GM12878 (cell line): ENCODE measurements around the gene HAND2. TPM values are rescaled to one million over a fixed set of nuclear protein-coding genes. Genes with fewer than 3 reads are reported as not detected.

Source experiments
- ATAC-seq: fragments of 200-7000 bp; cut with Tn5 transposase; 3 replicates; pipeline ENCODE4 v1.9.1; 2020; ENCODE audit warnings: mild to moderate bottlenecking, moderate library complexity
- BruUV-seq: library from RNA; stranded (reverse); fragments of 400-500 nt; replicated peaks from 2 replicates; lab custom pipeline; 2021; lab: Mats Ljungman, UMichigan
- CTCF ChIA-PET: fragments of 300-600 bp; sonication (Branson Sonifier 250); formaldehyde crosslinking; extraction: SDS; loops from one replicate; lab custom pipeline; 2021; ENCODE audit warnings: inconsistent platforms; lab: Yijun Ruan, JAX
- POLR2A ChIA-PET: fragments of 350-600 bp; formaldehyde crosslinking; extraction: SDS; loops from one replicate; lab custom pipeline; 2021; ENCODE audit warnings: inconsistent platforms; lab: Charles Lee
- RAD21 ChIA-PET: fragments of 300-600 bp; sonication (Branson Sonifier 250); formaldehyde crosslinking; loops from one replicate; lab custom pipeline; 2023; ENCODE audit warnings: antibody characterized with exemption; ENCODE audit not compliant: unreplicated experiment; lab: Charles Lee
- SMC1A ChIA-PET: fragments of 300-600 bp; sonication (Branson Sonifier 250); formaldehyde crosslinking; loops from one replicate; lab custom pipeline; 2023; ENCODE audit not compliant: unreplicated experiment, uncharacterized antibody; lab: Charles Lee
- DNase-seq: peaks from one replicate; pipeline ENCODE4 v3.0.0-alpha.2; 2011; ENCODE audit warnings: low read depth, low spot score
- FAIRE-seq: peaks from 3 replicates; lab custom pipeline; 2011; peaks lifted over from hg19 to GRCh38; lab: Jason Lieb, UNC
- H2AFZ ChIP-seq: 2 replicates; pipeline ENCODE4 v1.6.0; 2011; ENCODE audit warnings: low read depth, low read length, control low read depth; ENCODE audit not compliant: control insufficient read depth
- H3K27ac ChIP-seq: 2 replicates; pipeline ENCODE4 v1.5.1; 2011; ENCODE audit warnings: control low read depth; ENCODE audit not compliant: control insufficient read depth, insufficient read depth
- H3K27me3 ChIP-seq, 2 experiments: replicated peaks in 1 of 2; 2 replicates each; pipeline versions ENCODE4 v1.6.0 to v1.6.1; 2011; ENCODE audit warnings: low read length in 1 of 2; ENCODE audit not compliant: control insufficient read depth in 2 of 2, insufficient read depth in 2 of 2
- H3K36me3 ChIP-seq, 2 experiments: 2 replicates each; pipeline ENCODE4 v1.5.1; 2011; ENCODE audit warnings: low read length in 1 of 2; ENCODE audit not compliant: control insufficient read depth in 2 of 2, insufficient read depth in 2 of 2
- H3K4me1 ChIP-seq: 2 replicates; pipeline ENCODE4 v1.6.1; 2011; ENCODE audit warnings: mild to moderate bottlenecking, low read length, moderate library complexity, mixed read lengths; ENCODE audit not compliant: control insufficient read depth, insufficient read depth
- H3K4me2 ChIP-seq: 2 replicates; pipeline ENCODE4 v1.6.0; 2011; ENCODE audit warnings: control low read depth; ENCODE audit not compliant: control insufficient read depth, insufficient read depth
- H3K4me3 ChIP-seq: fragments of 200-600 bp; sonication (generic); 2 replicates; pipeline ENCODE4 v1.5.1; 2016
- H3K79me2 ChIP-seq: 2 replicates; pipeline ENCODE4 v1.6.0; 2011; ENCODE audit warnings: low read length; ENCODE audit not compliant: control insufficient read depth, insufficient read depth
- H3K9ac ChIP-seq: 2 replicates; pipeline ENCODE4 v1.8.0; 2011; ENCODE audit warnings: low read length, control low read depth, mixed read lengths; ENCODE audit not compliant: control insufficient read depth, insufficient read depth
- H3K9me3 ChIP-seq: replicated peaks from 3 replicates; pipeline ENCODE4 v1.5.1; 2011; ENCODE audit warnings: mild to moderate bottlenecking, low read length; ENCODE audit not compliant: control insufficient read depth, insufficient read depth
- H4K20me1 ChIP-seq: 2 replicates; pipeline ENCODE4 v1.6.0; 2011; ENCODE audit not compliant: control insufficient read depth, insufficient read depth
- EZH2 ChIP-seq: IDR thresholded peaks from 2 replicates; pipeline ENCODE4 v1.6.1; 2012; ENCODE audit warnings: low read depth, mild to moderate bottlenecking, control low read depth, inconsistent platforms, low read length, borderline replicate concordance; ENCODE audit not compliant: control insufficient read depth
- FOS ChIP-seq: IDR thresholded peaks from 3 replicates; pipeline ENCODE4 v1.6.1; 2011; ENCODE audit warnings: borderline replicate concordance; ENCODE audit not compliant: insufficient read length; ENCODE audit errors: extremely low read depth
- HDAC2 ChIP-seq: fragments of 200-600 bp; sonication (generic); IDR thresholded peaks from 2 replicates; pipeline ENCODE4 v1.6.1; 2017
- KDM1A ChIP-seq: fragments of 200-600 bp; sonication (generic); IDR thresholded peaks from 2 replicates; pipeline ENCODE4 v1.6.1; 2016; ENCODE audit warnings: borderline replicate concordance
- KLF5 ChIP-seq: fragments of 450-650 bp; IDR thresholded peaks from 2 replicates; pipeline ENCODE4 v1.6.1; 2014; ENCODE audit warnings: mild to moderate bottlenecking; ENCODE audit not compliant: partially characterized antibody
- MTA3 ChIP-seq: IDR thresholded peaks from 2 replicates; pipeline ENCODE4 v1.6.1; 2012; ENCODE audit warnings: low read length, inconsistent platforms, borderline replicate concordance
- NFYA ChIP-seq: IDR thresholded peaks from 2 replicates; pipeline ENCODE4 v1.6.1; 2011; ENCODE audit warnings: low read depth, mild to moderate bottlenecking, low read length, improper control_type of control experiment, borderline replicate concordance
- NFYB ChIP-seq: IDR thresholded peaks from 2 replicates; pipeline ENCODE4 v1.6.1; 2011; ENCODE audit warnings: low read depth, mild to moderate bottlenecking, low read length, improper control_type of control experiment, moderate library complexity; ENCODE audit not compliant: insufficient read depth
- NR2F1 ChIP-seq: fragments of 450-650 bp; conservative IDR thresholded peaks from 2 replicates; pipeline ENCODE4 v1.6.1; 2017; ENCODE audit warnings: mild to moderate bottlenecking
- SUZ12 ChIP-seq: fragments of 200-600 bp; sonication (generic); IDR thresholded peaks from one replicate; pipeline ENCODE4 v1.6.1; 2018; ENCODE audit warnings: antibody characterized with exemption, mild to moderate bottlenecking; ENCODE audit not compliant: unreplicated experiment
- TBL1XR1 ChIP-seq: IDR thresholded peaks from 2 replicates; pipeline ENCODE4 v1.6.1; 2012; ENCODE audit warnings: low read depth, low read length, improper control_type of control experiment
- ZNF217 ChIP-seq: fragments of 450-650 bp; IDR thresholded peaks from 2 replicates; pipeline ENCODE4 v1.6.1; 2017; ENCODE audit warnings: antibody characterized with exemption, mild to moderate bottlenecking
- ZZZ3 ChIP-seq: IDR thresholded peaks from 2 replicates; pipeline ENCODE4 v1.6.1; 2011; ENCODE audit warnings: low read depth; ENCODE audit not compliant: control insufficient read depth, insufficient read length
- WGBS: methylation state at CpG from one replicate; pipeline ENCODE4 v1.1.6; 2016; ENCODE audit warnings: low lambda C conversion rate; ENCODE audit not compliant: insufficient replicate concordance, insufficient coverage; ENCODE audit errors: missing lambda C conversion rate; 5-methylcytosine and 5-hydroxymethylcytosine counted together
- in situ Hi-C: fragments of 300-500 bp; cut with MboI; formaldehyde crosslinking; loops from 9 replicates; pipeline ENCODE4 v1.14.3; 2018; ENCODE audit warnings: mixed read lengths
- intact Hi-C: fragments of 100-400 bp; cut with micrococcal nuclease; formaldehyde crosslinking; loops from one replicate; pipeline ENCODE4 v1.14.2; 2022; ENCODE audit not compliant: unreplicated experiment
- polyA plus RNA-seq, 11 experiments: library from polyadenylated mRNA; depleted of rRNA in 4 of 11; unstranded in 6 of 11; stranded (reverse) in 5 of 11; fragments of >200 nt; fragmentation: Nextera tagmentation in 4 of 11; fragmentation: Illumina TruSeq in 1 of 11; extraction: Ambion mirVana in 4 of 11; extraction: Trizol in 1 of 11; gene quantifications; 1 replicate in 1 of 11; 2 replicates in 10 of 11; pipeline versions ENCODE4 v1.2.1 to v1.2.3, GENCODE V29; 2011 to 2016; ENCODE audit warnings: inconsistent platforms in 2 of 11, missing spikeins in 2 of 11, low read depth in 1 of 11
- total RNA-seq, 4 experiments: library from RNA; depleted of rRNA in 3 of 4; stranded (reverse); fragments of >200 nt in 3 of 4; fragmentation: Illumina TruSeq in 1 of 4; extraction: Trizol in 1 of 4; gene quantifications; 2 replicates each; pipeline versions ENCODE4 v1.2.1 to v1.2.3, GENCODE V29; 2013 to 2021
- TF ChIP-seq, protein P1 (sequence below): IDR thresholded peaks from 2 replicates; pipeline ENCODE4 v1.6.1; 2011; ENCODE audit warnings: low read depth, low read length, improper control_type of control experiment, borderline replicate concordance
- TF ChIP-seq, protein P2 (sequence below): IDR thresholded peaks from 2 replicates; pipeline ENCODE4 v1.6.1; 2011; ENCODE audit warnings: borderline replicate concordance, low read depth, mild to moderate bottlenecking, moderate library complexity, mixed read lengths, low read length; ENCODE audit not compliant: insufficient read depth; ENCODE audit errors: extremely low read length

The HAND2 gene
- total and polyA plus RNA-seq, 10 of the 15 experiments (the other 5 are each of a cell fraction or from before 2014, with no cell fraction given): 0.09 TPM; not detected in 9

DNA sequence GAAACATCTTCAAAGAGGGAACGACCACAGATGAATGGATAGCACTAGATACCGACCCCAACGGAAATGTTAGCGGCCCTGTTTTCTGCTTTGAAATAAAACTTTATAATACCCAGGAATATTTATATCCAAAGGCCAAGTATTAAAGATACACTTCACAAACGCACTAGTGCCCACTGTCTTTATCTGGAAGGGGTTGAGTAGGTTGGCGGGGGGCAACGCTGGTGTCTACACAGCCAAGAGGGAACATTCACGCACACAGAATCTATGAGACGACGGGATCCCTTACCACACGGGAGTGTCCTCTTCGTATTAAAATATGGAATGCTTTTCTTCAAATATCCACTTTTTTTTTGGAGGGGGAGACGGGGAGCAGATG is 3.3 kb downstream of the HAND2 start:
- RAD21 ChIA-PET: no interaction called here
- ATAC-seq: no peak
- CTCF ChIA-PET: no interaction called here
- H2AFZ ChIP-seq: no peak overlapping the region
- H3K79me2 ChIP-seq: no peaks in the 10 kb centered on the region
- no peak for FAIRE-seq
- no TSS peak for BruUV-seq
- in situ Hi-C loops (no loop called here), intact Hi-C loops (no loop called here)
- H3K4me2 ChIP-seq: no peak overlapping the region
- SMC1A ChIA-PET: no interaction called here
- 40% methylated on average over 13 of the region's 13 CpGs for WGBS
- no peak overlapping the region for H3K4me3 ChIP-seq
- POLR2A ChIA-PET: no interaction called here
- H3K36me3 ChIP-seq: no peaks in the 10 kb centered on the region
- H3K27me3 ChIP-seq: peaks cover 12 to 29% of the 10 kb centered on the region in 2 experiments
- no peak overlapping the region for H3K27ac ChIP-seq
- H3K9ac ChIP-seq: no peak overlapping the region
- TF ChIP-seq FOS (no peak), SUZ12 (peak; percentile 60)
- no peaks in the 10 kb centered on the region; the same call in 2 of the 3 replicates for H3K9me3 ChIP-seq
- DNase-seq: no peak
- H4K20me1 ChIP-seq: no peaks in the 10 kb centered on the region
- no peaks in the 10 kb centered on the region for H3K4me1 ChIP-seq

DNA sequence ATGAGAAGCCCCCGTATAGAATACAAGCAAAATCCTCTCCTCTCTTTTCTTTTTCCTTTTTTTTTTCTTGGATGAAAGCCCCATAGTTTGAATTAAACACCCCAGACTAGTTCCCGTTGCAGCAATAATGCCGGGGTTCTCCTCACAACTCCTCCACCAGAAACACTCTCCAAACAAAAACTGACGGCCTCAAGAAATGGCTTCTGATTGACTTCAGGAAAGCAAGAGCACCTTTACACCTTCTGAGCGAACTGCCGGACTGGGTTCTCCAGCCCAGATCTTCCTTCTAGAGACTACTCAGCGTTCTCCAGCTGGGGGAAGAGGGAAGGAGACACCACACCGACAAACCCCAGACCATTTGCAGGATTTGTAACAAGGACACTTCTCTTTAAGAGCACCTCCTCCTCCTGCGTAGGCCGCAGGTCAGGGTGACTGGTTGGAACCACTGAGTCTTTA is 4.0 kb downstream of the HAND2 start:
- H3K27ac ChIP-seq: no peak overlapping the region
- in situ Hi-C loops (no loop called here), intact Hi-C loops (no loop called here)
- no peak overlapping the region for H2AFZ ChIP-seq
- no peaks in the 10 kb centered on the region; the same call in 2 of the 3 replicates for H3K9me3 ChIP-seq
- H3K27me3 ChIP-seq: peaks cover 12 to 29% of the 10 kb centered on the region in 2 experiments
- no TSS peak for BruUV-seq
- FAIRE-seq (no peak), ATAC-seq (no peak), DNase-seq (no peak)
- H3K79me2 ChIP-seq: no peaks in the 10 kb centered on the region
- no peaks in the 10 kb centered on the region for H4K20me1 ChIP-seq
- ChIA-PET CTCF (no interaction called here), RAD21 (no interaction called here), SMC1A (no interaction called here), POLR2A (interaction anchor here (0.6 kb wide), 1 partner anchor 48 kb away, joined by 5 read pairs; no protein-coding TSS in a partner anchor)
- no peaks in the 10 kb centered on the region for H3K4me1 ChIP-seq
- H3K4me2 ChIP-seq: no peak overlapping the region
- 53% methylated on average over 10 of the region's 10 CpGs for WGBS
- no peak overlapping the region for H3K4me3 ChIP-seq
- no peaks in the 10 kb centered on the region for H3K36me3 ChIP-seq
- H3K9ac ChIP-seq: no peak overlapping the region
- TF ChIP-seq KDM1A (no peak), MTA3 (no peak), ZZZ3 (no peak), ZNF217 (no peak), EZH2 (no peak), TBL1XR1 (no peak), NR2F1 (no peak), NFYB (no peak), KLF5 (no peak), HDAC2 (no peak), NFYA (no peak)
- TF ChIP-seq, protein P1, sequence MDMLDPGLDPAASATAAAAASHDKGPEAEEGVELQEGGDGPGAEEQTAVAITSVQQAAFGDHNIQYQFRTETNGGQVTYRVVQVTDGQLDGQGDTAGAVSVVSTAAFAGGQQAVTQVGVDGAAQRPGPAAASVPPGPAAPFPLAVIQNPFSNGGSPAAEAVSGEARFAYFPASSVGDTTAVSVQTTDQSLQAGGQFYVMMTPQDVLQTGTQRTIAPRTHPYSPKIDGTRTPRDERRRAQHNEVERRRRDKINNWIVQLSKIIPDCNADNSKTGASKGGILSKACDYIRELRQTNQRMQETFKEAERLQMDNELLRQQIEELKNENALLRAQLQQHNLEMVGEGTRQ: no peak
- TF ChIP-seq, protein P2, sequence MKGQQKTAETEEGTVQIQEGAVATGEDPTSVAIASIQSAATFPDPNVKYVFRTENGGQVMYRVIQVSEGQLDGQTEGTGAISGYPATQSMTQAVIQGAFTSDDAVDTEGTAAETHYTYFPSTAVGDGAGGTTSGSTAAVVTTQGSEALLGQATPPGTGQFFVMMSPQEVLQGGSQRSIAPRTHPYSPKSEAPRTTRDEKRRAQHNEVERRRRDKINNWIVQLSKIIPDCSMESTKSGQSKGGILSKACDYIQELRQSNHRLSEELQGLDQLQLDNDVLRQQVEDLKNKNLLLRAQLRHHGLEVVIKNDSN: no peak
